GM18870 (cell line): ENCODE data around the gene SLC35F5.
"Not testable (repeated sequence)": the region's sequence is repeated elsewhere in the genome, so short reads cannot be mapped to it uniquely, and the experiment has no call there.

Source experiments
- ATAC-seq: cut with Tn5 transposase; IDR thresholded peaks from one replicate; pipeline ENCODE4 v1.9.1; 2021; ENCODE audit warnings: moderate library complexity; ENCODE audit not compliant: unreplicated experiment

Gene SLC35F5

GRCh38 chr2:113698251-113698650 is 58.2 kb downstream of the SLC35F5 start:
- not testable (repeated sequence) for ATAC-seq

- ATAC-seq, result no peak
Observed at GRCh38 chr2:113697516-113697915, 58.9 kb downstream of the SLC35F5 start.

- no peak for ATAC-seq
Observed at GRCh38 chr2:113694438-113694837, 62.0 kb downstream of the SLC35F5 start.

GRCh38 chr2:113692698-113693428 is 63.6 kb downstream of the SLC35F5 start:
- peak; percentile 88 for ATAC-seq

GRCh38 chr2:113690871-113691270 is 65.6 kb downstream of the SLC35F5 start:
- not testable (repeated sequence) for ATAC-seq

GRCh38 chr2:113686537-113686936 is 69.9 kb downstream of the SLC35F5 start:
- no peak for ATAC-seq

- ATAC-seq, result no peak
Observed at GRCh38 chr2:113685471-113685870, 71.0 kb downstream of the SLC35F5 start.

- no peak for ATAC-seq
Observed at GRCh38 chr2:113679457-113679856, 77.0 kb downstream of the SLC35F5 start.

- no peak for ATAC-seq
Observed at GRCh38 chr2:113677330-113677729, 79.1 kb downstream of the SLC35F5 start.

GRCh38 chr2:113676623-113677266 is 79.7 kb downstream of the SLC35F5 start:
- no peak for ATAC-seq

- no peak for ATAC-seq
Observed at GRCh38 chr2:113675875-113676274, 80.6 kb downstream of the SLC35F5 start.

- ATAC-seq, result no peak
Observed at GRCh38 chr2:113672326-113672932, 84.0 kb downstream of the SLC35F5 start.

- ATAC-seq, result not testable (repeated sequence)
Observed at GRCh38 chr2:113669013-113669412, 87.4 kb downstream of the SLC35F5 start.

GRCh38 chr2:113664761-113665533 is 91.5 kb downstream of the SLC35F5 start:
- ATAC-seq, result not testable (repeated sequence)

- not testable (repeated sequence) for ATAC-seq
Observed at GRCh38 chr2:113663285-113664060, 93.0 kb downstream of the SLC35F5 start.
